SK-N-MC (cell line): Measurements from ENCODE around the gene HUWE1.

Experiments
- EZH2 ChIP-seq: fragments of 200-600 bp; sonication (generic); IDR thresholded peaks from one replicate; pipeline ENCODE4 v1.6.1; 2017; ENCODE audit warnings: antibody characterized with exemption
- FOXP2 ChIP-seq: optimal IDR thresholded peaks from 2 replicates; pipeline ENCODE3; 2011; ENCODE audit warnings: mild to moderate bottlenecking, moderate library complexity; ENCODE audit not compliant: insufficient read depth; ENCODE audit errors: extremely low read length, control extremely low read depth
- POLR2AphosphoS5 ChIP-seq: IDR thresholded peaks from 2 replicates; pipeline ENCODE4 v1.6.1; 2012; ENCODE audit warnings: mild to moderate bottlenecking, low read depth, low read length, borderline replicate concordance

DNA sequence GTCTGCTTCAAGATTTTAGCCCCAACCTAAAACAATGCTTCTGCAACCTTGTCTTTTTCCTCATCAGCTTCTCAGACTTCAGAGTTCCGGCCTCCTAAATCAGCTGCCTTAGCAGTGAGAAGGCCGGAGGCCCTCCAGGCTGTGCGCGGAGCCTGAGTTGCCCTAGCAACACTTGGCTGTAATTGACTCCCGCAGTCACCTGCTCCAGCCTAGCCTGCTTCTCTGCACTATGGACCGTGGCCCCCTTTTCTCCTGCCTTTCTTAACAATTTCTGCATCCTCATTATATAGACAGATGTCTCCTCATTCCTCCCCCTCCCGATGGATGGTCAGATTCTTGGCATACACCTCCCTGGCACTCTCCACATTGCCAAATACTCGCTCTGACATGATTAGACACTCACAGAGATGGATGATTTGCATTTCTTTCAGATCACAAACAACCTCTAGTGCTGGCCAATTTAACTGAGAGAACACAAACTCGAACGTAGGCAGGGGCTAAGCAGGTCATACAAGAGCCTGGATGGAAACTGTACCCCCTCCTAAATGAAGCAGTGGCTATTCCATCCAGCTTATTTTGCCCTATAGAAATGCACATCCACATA lies 9.5 kb upstream of the HUWE1 start:
- no peak for TF ChIP-seq POLR2AphosphoS5
- TF ChIP-seq EZH2 = no peak
- no peak for TF ChIP-seq FOXP2
